ENCODE results near the gene MCF2L.
A peak's percentile ranks its signal among the peaks of the same experiment; 100 is the strongest.

Gene MCF2L

GRCh38 chr13:113034451-113035212 is 65.6 kb downstream of the MCF2L start:
- peak; percentile 62 for DNase-seq

DNA sequence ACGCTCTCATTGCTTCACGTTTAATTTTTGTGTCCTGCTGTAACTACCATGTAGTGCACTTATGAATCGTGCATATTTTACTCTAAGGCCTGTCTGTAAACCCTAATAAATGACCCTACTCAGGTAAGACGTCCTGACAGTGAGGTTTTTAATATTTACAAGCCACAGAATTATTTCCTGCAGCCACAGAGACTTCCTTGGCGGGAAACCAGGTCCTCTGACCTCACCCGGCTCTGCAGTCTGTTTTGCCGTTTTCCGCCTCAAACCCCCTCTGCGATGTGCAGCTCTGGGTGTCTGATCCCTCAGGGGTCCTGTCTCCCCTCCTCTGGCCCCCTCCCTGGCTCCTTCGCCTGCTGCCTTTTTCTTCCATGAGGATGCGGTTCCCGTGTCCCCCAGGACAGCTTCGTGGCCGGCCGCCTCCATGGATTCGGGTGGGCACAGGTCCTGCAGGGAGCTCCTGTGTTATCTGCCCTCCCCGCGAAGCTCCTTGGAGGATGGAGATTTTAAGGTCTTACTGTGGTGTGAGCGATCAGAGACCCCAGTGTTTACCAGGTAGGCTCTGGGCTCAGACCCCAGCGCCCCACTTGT is 66.3 kb downstream of the MCF2L start:
- DNase-seq, result no peak

DNA sequence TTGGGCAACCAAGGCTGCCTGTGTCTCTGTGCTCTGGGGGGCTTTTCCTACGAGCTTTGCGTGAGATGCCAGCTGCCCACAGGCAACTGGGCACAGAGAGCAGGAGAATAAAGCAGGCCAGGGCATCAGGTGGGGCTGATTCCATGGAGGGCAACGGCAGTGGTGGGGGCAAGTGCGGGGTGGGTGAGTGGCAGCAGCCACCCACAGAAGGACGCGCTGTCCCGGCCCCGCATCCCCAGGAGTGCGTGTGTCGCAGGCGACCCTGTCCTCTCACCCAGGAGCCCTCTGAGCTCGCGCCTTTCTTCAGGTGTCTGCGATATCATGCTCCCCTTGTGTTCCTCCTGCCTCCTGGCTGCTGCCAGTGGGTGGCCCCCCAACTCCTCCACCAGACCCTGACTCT is 67.4 kb downstream of the MCF2L start:
- no peak for DNase-seq

DNA sequence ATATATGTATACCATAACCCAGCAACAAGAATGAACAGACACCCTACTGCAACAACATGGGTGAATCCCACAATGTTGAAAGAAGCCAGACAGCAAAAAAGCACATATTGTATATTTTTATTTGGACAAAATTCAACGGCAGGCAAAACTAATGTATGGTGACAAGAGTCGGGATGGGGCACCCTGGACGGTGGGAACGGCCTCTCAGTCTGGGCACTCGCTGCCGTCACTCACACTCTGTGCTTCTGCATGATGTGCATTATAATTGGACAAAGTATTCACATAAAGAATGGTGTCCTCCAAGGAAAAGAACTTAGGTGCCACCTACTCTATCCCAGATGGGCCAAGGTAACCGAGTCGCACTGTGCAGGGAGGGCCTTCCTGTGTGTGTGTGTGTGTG is 71.0 kb downstream of the MCF2L start:
- DNase-seq, result no peak

GRCh38 chr13:113040597-113041292 is 71.7 kb downstream of the MCF2L start:
- DNase-seq, result no peak

DNA sequence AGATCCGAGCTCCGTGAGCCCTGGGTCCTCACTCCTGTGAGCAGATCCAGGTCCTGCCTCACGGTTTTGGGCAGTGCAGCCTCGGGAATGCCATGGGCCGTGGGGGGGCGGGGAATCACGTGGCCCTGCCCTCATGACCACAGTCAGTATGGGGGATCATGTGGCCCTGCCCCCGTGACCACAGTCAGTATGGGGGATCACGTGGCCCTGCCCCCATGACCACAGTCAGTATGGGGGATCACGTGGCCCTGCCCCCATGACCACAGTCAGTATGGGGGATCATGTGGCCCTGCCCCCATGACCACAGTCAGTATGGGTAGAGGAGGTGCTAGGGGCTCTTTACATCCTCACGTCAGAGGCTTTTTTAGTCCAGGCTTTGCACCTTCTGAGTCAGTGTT is 72.3 kb downstream of the MCF2L start:
- DNase-seq, result no peak

DNA sequence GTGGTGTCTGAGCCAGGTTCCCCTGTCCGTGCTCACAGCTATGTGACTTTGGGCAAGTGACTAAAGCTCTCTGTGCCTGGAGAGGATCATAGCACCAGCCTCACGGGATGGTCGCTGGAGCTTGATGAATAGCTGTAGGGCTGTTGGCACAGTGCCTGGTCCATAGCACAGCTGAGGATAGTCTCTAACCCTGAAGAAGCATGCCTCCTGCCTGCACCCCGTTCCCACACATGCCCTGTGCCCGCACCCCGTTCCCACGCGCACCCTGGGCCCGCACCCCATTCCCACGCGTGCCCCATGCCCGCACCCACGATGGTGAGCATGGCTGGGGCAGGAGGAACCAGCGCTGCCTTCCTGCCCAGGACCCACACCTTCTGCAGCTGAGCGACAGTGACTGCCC is 72.9 kb downstream of the MCF2L start:
- no peak for DNase-seq

GRCh38 chr13:113042456-113042855 is 73.4 kb downstream of the MCF2L start:
- no peak for DNase-seq

- no peak for DNase-seq
These were observed 74.1 kb downstream of the MCF2L start for GRCh38 chr13:113043001-113043630.

- no peak for DNase-seq
These were observed 74.9 kb downstream of the MCF2L start for GRCh38 chr13:113043931-113044330.

DNA sequence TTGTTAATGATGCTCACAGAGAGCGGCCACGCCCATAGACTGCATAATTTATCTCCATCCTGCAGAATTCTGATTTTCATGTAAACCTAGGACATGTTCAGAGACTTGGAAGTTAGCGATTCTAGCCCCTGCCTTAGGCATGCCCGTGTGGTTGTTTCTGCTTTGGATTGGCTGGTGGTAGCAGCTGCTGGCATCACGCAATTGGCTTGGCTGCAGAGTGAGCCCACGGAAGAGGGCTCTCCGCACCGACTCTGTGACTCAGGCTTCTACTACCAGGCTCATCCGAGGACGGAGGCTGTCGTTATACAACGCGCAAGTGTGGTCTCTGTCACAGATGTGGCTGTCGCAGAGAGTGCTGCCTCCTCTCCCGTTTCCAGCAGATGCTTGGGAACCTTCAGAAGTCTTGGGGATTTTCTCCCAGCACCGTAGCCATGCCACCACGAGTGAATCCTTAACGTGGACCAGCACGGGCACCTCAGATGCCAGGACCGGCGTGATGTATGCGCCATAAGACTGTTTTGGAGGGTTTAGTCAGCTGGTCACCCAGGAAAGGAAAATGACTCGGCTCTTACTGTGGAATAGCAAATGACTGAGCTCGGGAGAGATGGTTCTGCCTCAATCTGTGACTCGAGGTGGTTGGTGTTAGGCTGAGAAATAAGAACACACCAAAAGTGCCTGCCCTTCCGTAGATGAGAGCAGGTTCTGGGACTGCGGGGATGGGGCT is 75.5 kb downstream of the MCF2L start:
- DNase-seq, result no peak

GRCh38 chr13:113045251-113046127 is 76.5 kb downstream of the MCF2L start:
- no peak for DNase-seq

- DNase-seq, result no peak
These were observed 77.3 kb downstream of the MCF2L start for GRCh38 chr13:113046128-113046882.

GRCh38 chr13:113046883-113047244 is 77.8 kb downstream of the MCF2L start:
- DNase-seq, result no peak

DNA sequence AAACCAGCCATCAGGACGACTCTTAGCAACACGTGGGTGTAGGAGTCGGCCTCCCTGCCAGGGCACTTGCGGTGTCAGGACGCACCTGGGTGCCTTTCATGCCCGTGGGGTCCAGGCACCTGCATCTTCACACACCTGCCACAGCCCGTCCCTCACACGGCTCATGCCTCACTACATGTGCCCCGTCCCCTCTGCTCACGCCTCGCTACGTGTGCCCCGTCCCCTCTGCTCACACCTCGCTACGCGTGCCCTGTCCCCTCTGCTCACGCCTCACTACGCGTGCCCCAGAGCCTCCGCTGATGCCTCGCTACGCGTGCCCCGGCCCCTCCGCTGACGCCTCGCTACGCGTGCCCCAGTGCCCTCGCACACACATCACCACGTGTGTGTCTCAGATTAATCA is 78.6 kb downstream of the MCF2L start:
- DNase-seq, result no peak

DNA sequence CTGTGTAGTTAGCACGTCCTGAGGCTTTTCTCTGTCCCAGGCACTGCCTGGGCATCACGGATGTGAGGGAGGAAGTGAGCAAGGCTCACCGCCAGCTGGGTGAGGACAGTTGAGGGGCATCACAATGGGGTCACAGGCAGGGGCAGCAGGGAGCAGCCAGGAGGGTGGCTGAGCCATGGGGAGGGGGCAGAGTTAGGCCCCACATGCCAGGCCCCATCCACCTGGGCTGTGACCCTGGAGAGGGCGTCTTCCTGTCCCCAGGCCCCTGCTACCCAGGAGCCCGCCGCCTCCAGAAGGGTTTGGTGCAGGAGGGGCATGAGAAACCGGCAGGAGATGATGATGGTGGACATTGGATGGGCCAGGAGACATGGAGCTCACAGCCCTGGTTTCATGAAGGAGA is 79.8 kb downstream of the MCF2L start:
- DNase-seq, result no peak

GRCh38 chr13:113049521-113049941 is 80.5 kb downstream of the MCF2L start:
- no peak for DNase-seq

DNA sequence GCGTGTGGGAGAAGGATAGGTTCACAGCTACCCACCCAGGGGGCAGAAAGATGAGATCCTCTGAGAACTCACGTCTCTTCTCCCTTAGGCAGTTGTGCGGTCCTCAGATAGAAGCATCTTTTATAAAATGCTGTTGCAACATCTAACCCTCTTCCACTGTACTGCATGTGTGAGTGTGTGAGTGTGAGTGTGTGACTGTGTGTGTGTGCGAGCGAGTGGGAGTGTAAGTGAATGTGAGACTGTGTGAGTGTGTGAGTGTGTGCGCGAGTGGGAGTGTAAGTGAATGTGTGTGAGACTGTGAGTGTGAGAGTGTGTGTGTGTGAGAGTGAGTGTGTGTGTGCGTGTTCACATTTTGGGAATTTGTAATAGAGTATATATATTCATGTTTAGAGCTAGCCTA is 81.0 kb downstream of the MCF2L start:
- no peak for DNase-seq

DNA sequence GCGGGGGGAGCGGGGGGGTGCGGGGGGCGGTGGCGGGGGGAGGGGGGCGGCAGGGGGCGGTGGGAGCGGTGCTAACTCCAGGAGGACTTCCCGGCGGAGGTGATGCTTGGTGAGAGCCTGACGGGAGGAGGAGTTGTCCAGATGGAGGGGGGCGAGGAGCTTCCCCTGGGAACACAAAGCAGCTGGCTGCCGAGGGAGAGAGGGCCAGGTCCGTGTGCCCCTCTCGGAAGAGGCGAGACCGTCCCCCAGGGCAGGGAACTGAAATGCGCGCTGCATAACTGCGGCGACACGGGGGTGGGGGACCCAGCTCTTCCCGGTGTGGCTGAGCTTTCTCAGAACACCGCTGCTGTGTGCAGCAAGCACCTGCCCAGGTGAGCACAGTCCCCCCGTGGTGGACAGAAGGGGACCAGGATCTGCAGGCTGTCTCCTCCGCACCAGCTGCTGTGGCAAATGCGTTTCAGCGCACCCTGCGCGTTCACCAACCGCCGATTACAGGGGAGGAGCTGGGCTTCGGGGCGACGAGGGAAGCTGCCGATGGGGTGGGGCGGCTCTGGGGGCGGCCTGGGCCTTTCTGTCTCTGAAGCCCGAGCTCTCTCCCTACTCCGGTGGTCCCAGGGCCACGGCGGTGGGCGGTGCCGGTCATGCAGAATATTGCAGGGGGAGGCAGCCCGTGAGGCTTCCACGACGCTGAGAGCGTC is 81.9 kb downstream of the MCF2L start:
- no peak for DNase-seq

- DNase-seq, result no peak
These were observed 82.6 kb downstream of the MCF2L start for GRCh38 chr13:113051641-113052040.

All from fibroblast of skin of scalp (primary cell).